ENCODE data around the gene RPS27.
"Not testable (repeated sequence)": the region's sequence is repeated elsewhere in the genome, so short reads cannot be mapped to it uniquely, and the experiment has no call there.

RPS27 gene

GRCh38 chr1:154012129-154012528, 21.6 kb downstream of the RPS27 start:
- Histone ChIP-seq H3K36me3 (ENCODE audit: insufficient read depth, low read length) (no peaks in the 10 kb centered on the region), H3K4me3 (no peak overlapping the region), H3K9me3 (ENCODE audit: low read depth, low read length) (no peaks in the 10 kb centered on the region), H3K27ac (no peak overlapping the region), H3K9ac (ENCODE audit: insufficient read length) (no peak overlapping the region)
- no peak for DNase-seq (ENCODE audit: low read depth, low spot score)
- TF ChIP-seq EZH2 (IDR thresholded peaks at IDR 0.05) = no peak
- TF ChIP-seq FOXP2 (optimal IDR thresholded peaks at IDR 0.05; ENCODE audit: control extremely low read depth, extremely low read length, insufficient read depth) = no peak

- H3K4me3 ChIP-seq; H3K36me3 ChIP-seq (ENCODE audit: insufficient read depth, low read length); H3K9me3 ChIP-seq (ENCODE audit: low read depth, low read length); H3K9ac ChIP-seq (ENCODE audit: insufficient read length); DNase-seq (ENCODE audit: low read depth, low spot score); H3K27ac ChIP-seq: not testable (repeated sequence)
These were observed 22.0 kb downstream of the RPS27 start for GRCh38 chr1:154012543-154012942.

- Histone ChIP-seq H3K36me3 (ENCODE audit: insufficient read depth, low read length) (no peaks in the 10 kb centered on the region), H3K9ac (ENCODE audit: insufficient read length) (no peak overlapping the region), H3K27ac (no peak overlapping the region), H3K4me3 (no peak overlapping the region), H3K9me3 (ENCODE audit: low read depth, low read length) (no peaks in the 10 kb centered on the region)
- DNase-seq (ENCODE audit: low read depth, low spot score) = no peak
- TF ChIP-seq EZH2 (IDR thresholded peaks at IDR 0.05) = no peak
- no peak for TF ChIP-seq POLR2AphosphoS5 (IDR thresholded peaks at IDR 0.05; ENCODE audit: borderline replicate concordance, low read depth, low read length)
- no peak for TF ChIP-seq FOXP2 (optimal IDR thresholded peaks at IDR 0.05; ENCODE audit: control extremely low read depth, extremely low read length, insufficient read depth)
These were observed 23.8 kb downstream of the RPS27 start for GRCh38 chr1:154014154-154014907.

- TF ChIP-seq FOXP2 (optimal IDR thresholded peaks at IDR 0.05; ENCODE audit: control extremely low read depth, extremely low read length, insufficient read depth) = no peak
- no peak for TF ChIP-seq POLR2AphosphoS5 (IDR thresholded peaks at IDR 0.05; ENCODE audit: borderline replicate concordance, low read depth, low read length)
- TF ChIP-seq EZH2 (IDR thresholded peaks at IDR 0.05) = no peak
- no peaks in the 10 kb centered on the region for H3K9me3 ChIP-seq (ENCODE audit: low read depth, low read length)
- no peaks in the 10 kb centered on the region for H3K36me3 ChIP-seq (ENCODE audit: insufficient read depth, low read length)
- no peak overlapping the region for H3K9ac ChIP-seq (ENCODE audit: insufficient read length)
- H3K4me3 ChIP-seq = no peak overlapping the region
- H3K27ac ChIP-seq = no peak overlapping the region
- DNase-seq (ENCODE audit: low read depth, low spot score) = no peak
These were observed 28.7 kb downstream of the RPS27 start for GRCh38 chr1:154019269-154019668.

GRCh38 chr1:154019940-154020339, 29.4 kb downstream of the RPS27 start:
- Histone ChIP-seq H3K9me3 (ENCODE audit: low read depth, low read length) (no peaks in the 10 kb centered on the region), H3K9ac (ENCODE audit: insufficient read length) (no peak overlapping the region), H3K36me3 (ENCODE audit: insufficient read depth, low read length) (no peaks in the 10 kb centered on the region), H3K27ac (no peak overlapping the region), H3K4me3 (no peak overlapping the region)
- TF ChIP-seq POLR2AphosphoS5 (IDR thresholded peaks at IDR 0.05; ENCODE audit: borderline replicate concordance, low read depth, low read length) = no peak
- TF ChIP-seq EZH2 (IDR thresholded peaks at IDR 0.05) = no peak
- TF ChIP-seq FOXP2 (optimal IDR thresholded peaks at IDR 0.05; ENCODE audit: control extremely low read depth, extremely low read length, insufficient read depth) = no peak
- no peak for DNase-seq (ENCODE audit: low read depth, low spot score)

GRCh38 chr1:154033697-154034096, 43.1 kb downstream of the RPS27 start:
- H3K27ac ChIP-seq; DNase-seq (ENCODE audit: low read depth, low spot score); H3K36me3 ChIP-seq (ENCODE audit: insufficient read depth, low read length); H3K4me3 ChIP-seq; H3K9me3 ChIP-seq (ENCODE audit: low read depth, low read length); H3K9ac ChIP-seq (ENCODE audit: insufficient read length): not testable (repeated sequence)

Data from SK-N-MC (cell line).